DND-41 (cell line): ENCODE results near the gene UFD1.

Experiments
- ATAC-seq: fragments of 200-7000 bp; cut with Tn5 transposase; 3 replicates; pipeline ENCODE4 v1.9.1; 2021; ENCODE audit warnings: low read depth; ENCODE audit not compliant: insufficient read depth
- DNase-seq: peaks from one replicate; pipeline ENCODE4 v3.0.0-alpha.2; 2020
- H2AFZ ChIP-seq: 2 replicates; pipeline ENCODE4 v1.6.0; 2012; ENCODE audit warnings: low read depth, low read length
- H3K27ac ChIP-seq: 2 replicates; pipeline ENCODE4 v1.5.1; 2012; ENCODE audit warnings: low read length, inconsistent platforms
- H3K27me3 ChIP-seq: fragments of 200-600 bp; sonication (generic); 2 replicates; pipeline ENCODE4 v1.6.0; 2012; ENCODE audit warnings: low read length, mild to moderate bottlenecking, inconsistent platforms; ENCODE audit not compliant: insufficient read depth, poor library complexity
- H3K36me3 ChIP-seq: 2 replicates; pipeline ENCODE4 v1.5.1; 2012; ENCODE audit warnings: low read length, inconsistent platforms; ENCODE audit not compliant: insufficient read depth
- H3K4me1 ChIP-seq: 2 replicates; pipeline ENCODE4 v1.5.1; 2012; ENCODE audit warnings: mild to moderate bottlenecking, low read length; ENCODE audit not compliant: insufficient read depth
- H3K4me2 ChIP-seq: 2 replicates; pipeline ENCODE4 v1.6.0; 2012; ENCODE audit warnings: mild to moderate bottlenecking, moderate library complexity, low read length, inconsistent platforms; ENCODE audit not compliant: insufficient read depth
- H3K4me3 ChIP-seq, 2 experiments: fragments of 200-600 bp in 1 of 2; shearing (Covaris generic) in 1 of 2; 2 replicates each; pipeline ENCODE4 v1.5.1; 2012 to 2016; ENCODE audit warnings: inconsistent platforms in 2 of 2, low read length in 2 of 2, mild to moderate bottlenecking in 2 of 2, low read depth in 1 of 2, moderate library complexity in 1 of 2
- H3K79me2 ChIP-seq: 2 replicates; pipeline ENCODE4 v1.6.0; 2012; ENCODE audit warnings: low read length, inconsistent platforms; ENCODE audit not compliant: insufficient read depth
- H3K9ac ChIP-seq: 2 replicates; pipeline ENCODE4 v1.6.0; 2012; ENCODE audit warnings: low read depth, mild to moderate bottlenecking, inconsistent platforms, low read length, moderate library complexity
- H3K9me3 ChIP-seq: 2 replicates; pipeline ENCODE4 v1.5.1; 2012; ENCODE audit warnings: low read length, moderate library complexity, mild to moderate bottlenecking, inconsistent platforms; ENCODE audit not compliant: insufficient read depth, severe bottlenecking
- H4K20me1 ChIP-seq: 2 replicates; pipeline ENCODE4 v1.6.0; 2012; ENCODE audit warnings: low read length; ENCODE audit not compliant: insufficient read depth
- CTCF ChIP-seq: IDR thresholded peaks from 2 replicates; pipeline ENCODE4 v1.5.1; 2012; ENCODE audit warnings: borderline replicate concordance, low read length, moderate library complexity, mild to moderate bottlenecking; ENCODE audit not compliant: poor library complexity, severe bottlenecking; ENCODE audit errors: extremely low read depth
- EZH2 ChIP-seq: IDR thresholded peaks from 3 replicates; pipeline ENCODE4 v1.6.1; 2012; ENCODE audit warnings: borderline replicate concordance, low read depth, mild to moderate bottlenecking, moderate library complexity, low read length, inconsistent platforms; ENCODE audit not compliant: severe bottlenecking

Gene UFD1

GRCh38 chr22:19412478-19412877, 66.5 kb downstream of the UFD1 start:
- DNase-seq (no peak), ATAC-seq (no peak)
- Histone ChIP-seq H3K4me2 (no peak overlapping the region), H3K27ac (peak overlapping the region; percentile 24), H3K4me1 (0 out of 2 replicates have a peak, but pooled peaks cover 3% of the 10 kb centered on the region), H2AFZ (no peak overlapping the region), H3K9ac (no peak overlapping the region), H3K4me3 (no peak overlapping the region), H3K79me2 (peaks cover 87% of the 10 kb centered on the region), H3K27me3 (no peaks in the 10 kb centered on the region), H3K36me3 (peaks cover 65% of the 10 kb centered on the region), H4K20me1 (peaks cover 43% of the 10 kb centered on the region), H3K9me3 (no peaks in the 10 kb centered on the region)
- TF ChIP-seq CTCF, result no peak
- TF ChIP-seq EZH2, result no peak

- H3K27ac ChIP-seq, result peak overlapping the region; percentile 12; the same call in 1 of the 2 replicates
- ATAC-seq (no peak), DNase-seq (no peak)
- H4K20me1 ChIP-seq, result peaks cover 43% of the 10 kb centered on the region
- no peaks in the 10 kb centered on the region for H3K4me1 ChIP-seq
- H3K27me3 ChIP-seq, result no peaks in the 10 kb centered on the region
- peaks cover 67% of the 10 kb centered on the region for H3K36me3 ChIP-seq
- H3K9ac ChIP-seq, result no peak overlapping the region
- no peaks in the 10 kb centered on the region for H3K9me3 ChIP-seq
- peaks cover 78% of the 10 kb centered on the region for H3K79me2 ChIP-seq
- no peak overlapping the region for H3K4me2 ChIP-seq
- TF ChIP-seq EZH2 (no peak), CTCF (no peak)
- no peak overlapping the region for H3K4me3 ChIP-seq
- no peak overlapping the region for H2AFZ ChIP-seq
These were observed 67.3 kb downstream of the UFD1 start for GRCh38 chr22:19411690-19412045.

- DNase-seq, result no peak
- Histone ChIP-seq H3K4me3 (no peak overlapping the region), H3K79me2 (peaks cover 76% of the 10 kb centered on the region), H2AFZ (no peak overlapping the region), H3K4me2 (no peak overlapping the region), H4K20me1 (peaks cover 43% of the 10 kb centered on the region), H3K9me3 (no peaks in the 10 kb centered on the region), H3K36me3 (peaks cover 71% of the 10 kb centered on the region), H3K9ac (no peak overlapping the region), H3K27ac (peak overlapping the region; percentile 12; the same call in 1 of the 2 replicates), H3K27me3 (no peaks in the 10 kb centered on the region), H3K4me1 (no peaks in the 10 kb centered on the region)
- no peak for TF ChIP-seq EZH2
- TF ChIP-seq CTCF, result no peak
- ATAC-seq, result no peak
These were observed 67.9 kb downstream of the UFD1 start for GRCh38 chr22:19410941-19411689.
